DMS 273 (cell line): ENCODE measurements around the gene TMEM45A.
"Not testable (repeated sequence)": the region's sequence is repeated elsewhere in the genome, so short reads cannot be mapped to it uniquely, and the experiment has no call there.

Experiments
- DNase-seq: peaks from one replicate; lab custom pipeline; 2025; ENCODE audit not compliant: unreplicated experiment; lab: John Stamatoyannopoulos, UW

Gene TMEM45A

GRCh38 chr3:100531093-100531492 is 38.7 kb downstream of the TMEM45A start:
- no peak for DNase-seq

- DNase-seq = no peak
Observed at GRCh38 chr3:100532411-100532810, 40.0 kb downstream of the TMEM45A start.

- no peak for DNase-seq
Observed at GRCh38 chr3:100533176-100533575, 40.8 kb downstream of the TMEM45A start.

GRCh38 chr3:100535610-100535943 is 43.2 kb downstream of the TMEM45A start:
- no peak for DNase-seq

- DNase-seq = no peak
Observed at GRCh38 chr3:100536093-100536492, 43.7 kb downstream of the TMEM45A start.

- DNase-seq = no peak
Observed at GRCh38 chr3:100537646-100538338, 45.4 kb downstream of the TMEM45A start.

- DNase-seq = no peak
Observed at GRCh38 chr3:100538339-100538706, 45.9 kb downstream of the TMEM45A start.

- DNase-seq = peak; percentile 60
Observed at GRCh38 chr3:100540791-100541334, 48.4 kb downstream of the TMEM45A start.

- DNase-seq = not testable (repeated sequence)
Observed at GRCh38 chr3:100541428-100541827, 49.0 kb downstream of the TMEM45A start.

- no peak for DNase-seq
Observed at GRCh38 chr3:100545371-100545770, 53.0 kb downstream of the TMEM45A start.

- no peak for DNase-seq
Observed at GRCh38 chr3:100546020-100546744, 53.8 kb downstream of the TMEM45A start.

GRCh38 chr3:100548053-100548452 is 55.6 kb downstream of the TMEM45A start:
- no peak for DNase-seq

- no peak for DNase-seq
Observed at GRCh38 chr3:100553618-100554372, 61.4 kb downstream of the TMEM45A start.

- no peak for DNase-seq
Observed at GRCh38 chr3:100554373-100554676, 61.9 kb downstream of the TMEM45A start.

- DNase-seq = no peak
Observed at GRCh38 chr3:100556673-100557310, 64.4 kb downstream of the TMEM45A start.

- DNase-seq = no peak
Observed at GRCh38 chr3:100558233-100558632, 65.8 kb downstream of the TMEM45A start.

GRCh38 chr3:100560426-100560825 is 68.0 kb downstream of the TMEM45A start:
- DNase-seq = no peak

GRCh38 chr3:100561459-100562158 is 69.2 kb downstream of the TMEM45A start:
- no peak for DNase-seq

GRCh38 chr3:100562224-100562857 is 69.9 kb downstream of the TMEM45A start:
- DNase-seq = no peak

GRCh38 chr3:100563228-100563627 is 70.8 kb downstream of the TMEM45A start:
- no peak for DNase-seq
